BLaER1 (cell line): ENCODE measurements around the gene GDF9.

Experiments used
- H3K27ac ChIP-seq: shearing (Covaris generic); formaldehyde crosslinking; 2 replicates; pipeline ENCODE4 v1.8.1; 2022
- H3K27me3 ChIP-seq: shearing (Covaris generic); formaldehyde crosslinking; 2 replicates; pipeline ENCODE4 v1.8.1; 2022
- H3K36me3 ChIP-seq: shearing (Covaris generic); formaldehyde crosslinking; 2 replicates; pipeline ENCODE4 v1.8.1; 2022
- H3K4me1 ChIP-seq: shearing (Covaris generic); formaldehyde crosslinking; 2 replicates; pipeline ENCODE4 v1.8.1; 2022
- H3K4me2 ChIP-seq: shearing (Covaris generic); formaldehyde crosslinking; 2 replicates; pipeline ENCODE4 v1.8.1; 2022
- H3K4me3 ChIP-seq: shearing (Covaris generic); formaldehyde crosslinking; 2 replicates; pipeline ENCODE4 v1.8.1; 2022
- H3K9ac ChIP-seq: shearing (Covaris generic); formaldehyde crosslinking; 2 replicates; pipeline ENCODE4 v1.8.1; 2022
- H3K9me3 ChIP-seq: shearing (Covaris generic); formaldehyde crosslinking; 2 replicates; pipeline ENCODE4 v1.8.1; 2022
- H4K20me1 ChIP-seq: shearing (Covaris generic); formaldehyde crosslinking; 2 replicates; pipeline ENCODE4 v1.8.1; 2022
- Cebpa-rat ChIP-seq: shearing (Covaris generic); IDR thresholded peaks from 2 replicates; pipeline ENCODE4 v1.8.1; 2022

The GDF9 gene

DNA sequence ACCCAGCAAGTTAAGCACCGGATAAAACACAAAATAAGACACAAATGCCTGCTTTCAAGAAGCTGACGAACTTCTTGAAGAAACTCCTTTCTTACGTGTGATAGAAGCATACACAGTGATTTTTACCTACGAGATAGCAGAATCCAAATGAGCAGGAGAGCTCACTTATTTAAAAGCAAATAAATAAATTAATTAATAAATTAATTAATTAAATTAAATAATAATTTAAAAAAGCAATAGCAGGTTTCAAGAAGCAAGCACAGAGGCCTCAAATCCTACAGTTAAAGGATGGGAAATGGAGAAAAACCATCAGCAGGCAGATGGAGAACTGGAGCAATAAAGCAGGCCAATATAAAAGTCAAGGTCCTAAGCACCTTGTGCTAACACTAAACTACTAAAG, 24.5 kb upstream of the GDF9 start:
- H4K20me1 ChIP-seq: peaks cover 27% of the 10 kb centered on the region
- H3K36me3 ChIP-seq: peaks cover 94% of the 10 kb centered on the region
- no peak overlapping the region for H3K9ac ChIP-seq
- H3K4me3 ChIP-seq: no peak overlapping the region
- no peaks in the 10 kb centered on the region for H3K27me3 ChIP-seq
- H3K4me1 ChIP-seq: no peaks in the 10 kb centered on the region
- no peak overlapping the region for H3K4me2 ChIP-seq
- H3K27ac ChIP-seq: no peak overlapping the region
- H3K9me3 ChIP-seq: no peaks in the 10 kb centered on the region
- TF ChIP-seq Cebpa-rat: no peak

DNA sequence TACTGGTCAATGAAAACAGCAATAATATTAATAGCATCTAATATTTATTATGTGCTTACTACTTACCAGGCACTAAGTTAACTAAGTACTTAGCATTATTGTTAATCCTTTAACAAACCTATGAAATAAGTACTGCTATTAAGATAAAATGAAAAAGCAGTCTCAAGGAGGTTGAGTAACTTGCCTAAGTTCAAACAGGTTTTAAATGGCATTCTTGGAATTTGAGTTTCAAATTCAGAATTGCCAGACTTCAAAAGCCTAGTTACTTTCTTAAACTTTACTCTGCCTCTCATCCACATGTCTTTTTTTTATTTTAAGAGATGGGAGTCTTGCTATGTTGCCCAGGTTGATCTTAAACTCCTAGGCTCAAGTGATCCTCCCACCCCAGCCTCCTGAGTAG, 23.2 kb upstream of the GDF9 start:
- no peak overlapping the region for H3K4me2 ChIP-seq
- H4K20me1 ChIP-seq: peaks cover 19% of the 10 kb centered on the region
- no peak overlapping the region for H3K4me3 ChIP-seq
- no peak for TF ChIP-seq Cebpa-rat
- no peaks in the 10 kb centered on the region for H3K27me3 ChIP-seq
- no peak overlapping the region for H3K27ac ChIP-seq
- H3K9ac ChIP-seq: no peak overlapping the region
- no peaks in the 10 kb centered on the region for H3K9me3 ChIP-seq
- H3K4me1 ChIP-seq: no peaks in the 10 kb centered on the region
- H3K36me3 ChIP-seq: peaks cover 87% of the 10 kb centered on the region

DNA sequence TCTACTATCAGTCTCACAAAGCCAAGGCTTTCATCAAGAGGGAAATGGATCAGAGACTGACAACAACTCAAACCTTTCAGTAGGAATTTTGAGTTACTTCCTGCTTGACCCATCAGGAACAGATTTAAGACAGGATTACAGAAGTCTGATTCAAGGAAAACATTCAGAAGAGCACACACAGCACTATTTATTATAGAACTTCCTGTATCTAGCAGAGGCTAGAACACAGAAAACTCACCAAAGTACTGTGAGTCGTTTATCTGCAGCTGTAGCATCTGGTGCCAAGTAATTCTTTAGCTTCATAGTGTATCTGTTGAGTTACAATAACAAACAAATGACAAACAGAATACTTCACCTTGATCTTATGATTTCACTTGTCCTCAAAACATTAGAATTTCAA, 21.0 kb upstream of the GDF9 start:
- H3K9ac ChIP-seq: no peak overlapping the region
- no peaks in the 10 kb centered on the region for H3K27me3 ChIP-seq
- H3K9me3 ChIP-seq: no peaks in the 10 kb centered on the region
- no peak overlapping the region for H3K4me2 ChIP-seq
- H3K4me1 ChIP-seq: no peaks in the 10 kb centered on the region
- no peak for TF ChIP-seq Cebpa-rat
- H3K27ac ChIP-seq: no peak overlapping the region
- H4K20me1 ChIP-seq: peaks cover 8% of the 10 kb centered on the region; the same call in 1 of the 2 replicates
- peaks cover 82% of the 10 kb centered on the region for H3K36me3 ChIP-seq
- H3K4me3 ChIP-seq: no peak overlapping the region

DNA sequence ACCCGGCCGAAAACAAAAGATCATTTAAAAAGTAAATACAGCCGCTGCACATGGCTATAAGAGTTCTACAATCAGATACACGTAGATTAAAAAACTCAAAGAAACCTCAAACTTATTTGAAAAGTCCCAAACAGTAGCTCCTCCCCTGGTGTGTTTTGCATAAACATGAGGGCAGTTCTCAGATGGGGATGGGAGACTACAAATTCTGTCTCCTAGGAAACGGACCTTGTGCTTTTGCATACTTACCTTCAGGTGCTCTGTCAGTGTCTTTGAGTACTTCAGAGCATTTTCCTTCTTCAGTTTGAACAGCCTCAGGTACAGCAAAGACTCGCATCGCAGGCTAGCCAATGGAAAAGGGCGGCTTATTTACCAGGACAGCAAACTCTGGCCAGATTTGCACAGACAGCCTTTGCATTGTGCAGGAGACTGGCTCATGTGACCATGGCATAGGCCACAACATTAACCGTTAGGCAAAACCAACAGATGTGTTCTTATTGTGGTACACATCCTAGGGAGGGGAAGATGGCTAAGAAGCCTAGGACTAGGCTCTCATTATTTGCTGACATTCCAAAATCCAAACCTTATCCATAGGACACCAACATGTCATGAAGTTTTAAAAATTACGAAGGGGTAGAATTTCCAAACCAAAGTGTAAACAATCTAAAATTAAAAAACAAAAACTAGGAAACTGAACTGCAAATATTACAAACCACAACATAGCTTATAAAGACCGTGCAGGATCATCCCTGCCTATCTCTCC, 20.0 kb upstream of the GDF9 start:
- Histone ChIP-seq H3K4me1 (no peaks in the 10 kb centered on the region), H3K27ac (no peak overlapping the region), H3K4me2 (no peak overlapping the region), H4K20me1 (0 out of 2 replicates have a peak, but pooled peaks cover 4% of the 10 kb centered on the region), H3K4me3 (no peak overlapping the region), H3K27me3 (no peaks in the 10 kb centered on the region), H3K9ac (no peak overlapping the region), H3K36me3 (peaks cover 84% of the 10 kb centered on the region), H3K9me3 (no peaks in the 10 kb centered on the region)
- TF ChIP-seq Cebpa-rat: no peak

DNA sequence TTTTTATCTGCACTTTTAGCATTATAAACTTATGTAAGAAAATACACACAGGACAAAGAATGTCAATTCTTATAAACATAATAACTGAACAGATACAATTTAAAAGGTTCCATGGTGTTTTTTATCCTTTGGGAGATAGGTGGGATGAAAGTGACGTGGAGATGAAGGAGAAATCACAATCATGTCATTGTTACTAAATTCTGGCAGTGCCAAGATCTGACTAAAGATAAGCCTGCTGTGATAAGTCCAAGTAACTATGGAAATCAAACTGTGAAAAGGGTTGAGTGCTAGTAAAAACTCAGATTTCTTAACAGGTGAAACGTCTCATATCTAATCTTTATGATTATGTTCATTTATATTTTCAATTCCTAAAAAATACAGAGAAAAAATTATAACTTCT, 18.3 kb upstream of the GDF9 start:
- H3K4me1 ChIP-seq: no peaks in the 10 kb centered on the region
- H3K27me3 ChIP-seq: no peaks in the 10 kb centered on the region
- H3K4me3 ChIP-seq: no peak overlapping the region
- no peak overlapping the region for H3K27ac ChIP-seq
- H3K36me3 ChIP-seq: peaks cover 87% of the 10 kb centered on the region
- no peak for TF ChIP-seq Cebpa-rat
- no peak overlapping the region for H3K9ac ChIP-seq
- no peak overlapping the region for H3K4me2 ChIP-seq
- H3K9me3 ChIP-seq: no peaks in the 10 kb centered on the region
- 0 out of 2 replicates have a peak, but pooled peaks cover 10% of the 10 kb centered on the region for H4K20me1 ChIP-seq

DNA sequence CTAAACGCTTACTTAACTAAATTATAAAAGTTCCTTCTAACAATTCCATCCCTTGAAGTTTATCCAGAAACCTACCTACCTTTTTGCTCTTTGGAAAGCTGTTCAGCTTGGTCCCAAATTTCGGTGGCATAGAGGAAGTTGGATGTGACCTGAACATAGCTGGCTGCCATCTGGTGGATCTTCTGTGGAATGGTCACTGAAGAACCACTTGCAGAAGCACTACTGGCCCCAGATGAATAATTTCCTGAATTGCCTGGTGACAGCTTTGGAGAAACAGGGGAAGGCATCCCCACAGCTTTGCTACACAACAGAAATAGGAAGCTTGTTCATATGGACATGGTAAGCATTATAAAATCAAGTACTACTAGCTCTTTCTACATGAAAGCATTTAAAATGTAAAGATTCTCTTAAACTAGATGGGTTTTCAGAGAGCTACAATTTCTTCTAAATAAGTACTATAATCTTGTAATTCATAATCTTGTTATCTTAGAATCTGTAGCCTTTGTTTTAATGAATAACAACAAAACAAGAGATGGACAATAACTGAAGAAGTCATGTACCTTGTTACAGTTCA, 17.1 kb upstream of the GDF9 start:
- H3K27me3 ChIP-seq: no peaks in the 10 kb centered on the region
- H3K9ac ChIP-seq: no peak overlapping the region
- H3K27ac ChIP-seq: no peak overlapping the region
- no peak overlapping the region for H3K4me2 ChIP-seq
- peaks cover 87% of the 10 kb centered on the region for H3K36me3 ChIP-seq
- no peaks in the 10 kb centered on the region for H3K4me1 ChIP-seq
- TF ChIP-seq Cebpa-rat: no peak
- 0 out of 2 replicates have a peak, but pooled peaks cover 12% of the 10 kb centered on the region for H4K20me1 ChIP-seq
- no peak overlapping the region for H3K4me3 ChIP-seq
- no peaks in the 10 kb centered on the region for H3K9me3 ChIP-seq

DNA sequence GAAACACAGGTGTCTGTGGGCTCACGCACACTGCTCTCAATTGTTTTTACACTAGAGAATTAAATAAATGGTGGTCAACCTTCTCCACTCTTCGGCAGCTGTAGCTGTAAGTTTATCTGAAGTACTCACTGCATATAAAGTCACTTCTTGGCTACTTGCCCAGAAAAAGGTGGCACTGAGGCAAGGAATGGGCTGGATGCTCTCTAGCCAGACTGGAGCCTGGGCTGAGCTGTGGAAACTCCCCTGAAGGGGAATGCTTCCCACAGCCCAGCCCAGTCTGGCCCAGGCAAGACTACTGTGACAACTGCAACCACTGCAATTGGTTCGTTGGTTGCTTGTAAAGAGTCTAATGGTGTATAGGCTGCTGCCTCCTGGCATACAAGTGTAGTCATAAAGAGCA, 11.7 kb upstream of the GDF9 start:
- no peak for TF ChIP-seq Cebpa-rat
- Histone ChIP-seq H3K4me1 (no peaks in the 10 kb centered on the region), H4K20me1 (0 out of 2 replicates have a peak, but pooled peaks cover 8% of the 10 kb centered on the region), H3K27me3 (no peaks in the 10 kb centered on the region), H3K9me3 (no peaks in the 10 kb centered on the region), H3K4me3 (no peak overlapping the region), H3K4me2 (no peak overlapping the region), H3K9ac (no peak overlapping the region), H3K27ac (no peak overlapping the region), H3K36me3 (peaks cover 88% of the 10 kb centered on the region)

DNA sequence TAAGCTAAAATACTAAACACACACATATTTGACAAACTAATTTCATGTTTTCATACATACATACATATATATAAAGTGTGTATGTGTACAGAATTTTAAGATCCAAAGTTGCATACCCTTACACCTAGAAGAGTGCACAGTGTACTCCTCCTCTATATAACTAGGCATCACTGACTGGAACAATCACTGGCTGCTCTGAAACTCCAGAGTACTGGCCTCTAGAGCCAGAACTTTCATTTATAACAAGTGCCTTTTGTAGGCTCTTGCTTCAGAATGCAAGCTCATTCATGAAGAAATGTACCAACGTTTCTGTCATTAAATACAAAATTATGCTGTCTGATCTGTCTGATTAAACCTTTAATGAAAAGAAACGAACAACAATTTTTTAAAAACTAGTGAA, 11.2 kb upstream of the GDF9 start:
- no peaks in the 10 kb centered on the region for H3K27me3 ChIP-seq
- no peak overlapping the region for H3K9ac ChIP-seq
- H3K27ac ChIP-seq: no peak overlapping the region
- H3K4me1 ChIP-seq: no peaks in the 10 kb centered on the region
- 0 out of 2 replicates have a peak, but pooled peaks cover 8% of the 10 kb centered on the region for H4K20me1 ChIP-seq
- H3K9me3 ChIP-seq: no peaks in the 10 kb centered on the region
- peaks cover 88% of the 10 kb centered on the region for H3K36me3 ChIP-seq
- no peak overlapping the region for H3K4me2 ChIP-seq
- no peak overlapping the region for H3K4me3 ChIP-seq
- TF ChIP-seq Cebpa-rat: no peak

DNA sequence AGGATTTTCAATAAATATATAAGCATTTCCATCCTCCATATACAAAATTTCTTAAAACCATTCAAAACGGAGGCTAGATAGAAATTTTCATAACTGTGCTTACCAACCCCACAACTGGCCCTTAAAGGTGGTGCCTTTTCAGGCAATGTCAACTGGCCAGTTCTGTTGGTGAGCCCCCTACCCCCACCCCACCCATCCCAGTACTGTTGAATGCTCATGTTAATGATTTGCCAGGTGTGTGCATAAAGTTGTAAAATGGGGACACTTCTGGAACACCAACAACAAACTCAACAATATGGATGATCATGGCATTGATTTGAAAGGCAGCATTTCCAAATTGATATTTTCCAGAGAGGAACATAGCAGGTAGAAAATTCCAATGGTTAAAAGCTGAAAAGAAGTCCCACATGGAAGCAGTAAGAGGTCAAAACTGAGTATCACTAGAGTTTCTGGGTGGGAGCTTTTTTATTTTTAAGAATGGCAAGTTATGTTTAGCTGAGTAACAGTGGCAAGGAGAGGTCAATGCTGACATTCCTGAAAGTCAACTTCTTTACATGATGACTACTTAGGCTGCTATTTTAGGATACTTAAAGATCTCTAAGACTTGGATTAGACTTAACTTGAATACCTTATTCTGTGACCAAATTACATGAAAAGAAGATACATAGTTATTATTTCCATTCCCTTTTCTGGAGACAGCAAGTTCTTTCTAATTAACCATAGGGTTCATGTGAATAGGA, 9.9 kb upstream of the GDF9 start:
- Histone ChIP-seq H4K20me1 (0 out of 2 replicates have a peak, but pooled peaks cover 8% of the 10 kb centered on the region), H3K9ac (no peak overlapping the region), H3K27ac (no peak overlapping the region), H3K4me1 (no peaks in the 10 kb centered on the region), H3K4me3 (no peak overlapping the region), H3K36me3 (peaks cover 86% of the 10 kb centered on the region), H3K27me3 (no peaks in the 10 kb centered on the region), H3K4me2 (no peak overlapping the region), H3K9me3 (no peaks in the 10 kb centered on the region)
- TF ChIP-seq Cebpa-rat: no peak

DNA sequence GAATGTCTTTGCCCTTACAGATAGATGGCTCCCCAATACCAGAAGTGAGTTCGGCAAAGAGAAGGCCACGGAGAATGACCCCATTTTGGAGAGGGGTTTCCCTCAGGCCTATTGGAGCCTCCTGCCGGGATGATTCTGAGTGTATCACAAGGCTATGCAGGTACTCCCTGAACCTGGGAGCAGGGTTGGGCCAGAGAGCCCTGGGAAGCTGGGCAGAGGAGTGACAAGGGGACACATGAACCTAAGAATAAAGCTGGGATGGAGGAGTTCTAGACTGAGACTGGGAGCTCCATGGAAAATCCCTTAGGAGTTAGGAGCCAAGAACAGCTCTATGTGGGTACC, 7.6 kb upstream of the GDF9 start:
- Histone ChIP-seq H3K4me1 (no peaks in the 10 kb centered on the region), H3K27ac (no peak overlapping the region), H3K9ac (no peak overlapping the region), H3K4me3 (no peak overlapping the region), H3K36me3 (peaks cover 87% of the 10 kb centered on the region), H3K4me2 (no peak overlapping the region), H3K27me3 (no peaks in the 10 kb centered on the region), H3K9me3 (no peaks in the 10 kb centered on the region), H4K20me1 (no peaks in the 10 kb centered on the region; the same call in 1 of the 2 replicates)
- no peak for TF ChIP-seq Cebpa-rat
